Stimulated activated CD4-positive, alpha-beta T cell treated with anti-CD3 and anti-CD28 coated beads, Interleukin-4, amount 100 ng/mL, for 48 hours (primary cell): ENCODE data around the gene IL36B.

ENCODE experiments used
- DNase-seq, 2 donors: peaks; one replicate each; pipeline ENCODE4 v3.0.0-alpha.2; 2020; ENCODE audit warnings: low read depth in 2 of 2

IL36B gene

DNA sequence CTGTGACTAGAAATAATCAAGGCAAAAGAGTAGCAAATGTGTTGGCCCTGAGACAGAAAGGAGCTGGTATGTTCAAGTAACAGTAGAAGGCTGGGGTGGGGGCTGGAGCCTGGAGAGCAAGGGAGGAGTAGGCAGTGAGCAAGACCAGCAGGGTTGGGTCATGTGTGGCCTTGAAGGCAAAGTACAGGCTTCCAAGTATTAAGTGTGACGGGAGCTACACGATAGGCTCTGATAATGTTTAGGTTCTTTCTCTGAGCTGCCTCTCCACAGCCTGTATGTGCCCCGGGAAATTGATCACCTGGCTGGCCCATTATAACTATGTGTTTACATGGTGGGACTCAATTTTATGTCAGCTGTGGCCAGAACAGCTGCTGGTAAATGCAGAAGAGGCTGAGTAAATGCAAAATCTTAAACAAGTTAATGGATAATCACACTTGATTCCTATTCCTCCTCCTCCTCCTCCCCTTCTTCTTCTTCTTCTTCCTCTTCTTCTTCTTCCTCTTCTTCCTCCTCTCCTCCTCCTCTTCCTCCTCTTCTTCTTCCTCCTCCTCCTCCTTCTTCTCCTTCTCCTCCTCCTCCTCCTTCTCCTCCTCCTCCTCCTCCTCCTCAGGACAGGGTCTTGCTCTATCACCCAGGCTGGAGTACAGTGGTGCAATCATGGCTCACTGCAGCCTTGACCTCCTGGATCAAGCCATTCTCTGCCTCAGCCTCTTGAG, 24.4 kb upstream of the IL36B start:
- no peak for DNase-seq

DNA sequence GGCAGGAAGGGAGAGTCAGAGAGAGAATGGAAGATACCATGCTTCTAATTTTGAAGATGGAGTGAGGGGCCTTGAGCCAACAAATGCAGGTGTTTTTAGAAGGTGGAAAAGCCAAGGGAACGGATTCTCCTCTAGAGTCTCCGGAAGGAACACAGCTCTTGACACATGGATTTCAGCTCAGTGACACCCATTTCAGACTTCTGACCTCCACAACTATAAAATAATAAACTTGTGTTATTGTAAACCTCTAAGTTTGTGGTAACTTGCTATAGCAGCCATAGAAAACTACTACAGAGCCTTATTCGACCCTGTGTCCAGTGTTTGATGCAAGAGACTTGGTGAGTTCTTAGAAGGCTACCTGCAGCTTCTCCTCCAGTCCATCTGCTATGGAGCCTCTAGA, 22.9 kb upstream of the IL36B start:
- no peak for DNase-seq

DNA sequence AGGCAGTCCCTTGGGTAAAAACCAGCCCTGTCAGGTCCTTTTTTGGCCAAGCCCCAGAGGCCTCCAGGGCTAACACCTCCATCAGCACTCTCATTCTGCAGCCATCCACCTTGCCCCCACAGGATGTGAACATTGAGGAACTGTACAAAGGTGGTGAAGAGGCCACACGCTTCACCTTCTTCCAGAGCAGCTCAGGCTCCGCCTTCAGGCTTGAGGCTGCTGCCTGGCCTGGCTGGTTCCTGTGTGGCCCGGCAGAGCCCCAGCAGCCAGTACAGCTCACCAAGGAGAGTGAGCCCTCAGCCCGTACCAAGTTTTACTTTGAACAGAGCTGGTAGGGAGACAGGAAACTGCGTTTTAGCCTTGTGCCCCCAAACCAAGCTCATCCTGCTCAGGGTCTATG, 22.4 kb upstream of the IL36B start:
- no peak for DNase-seq

DNA sequence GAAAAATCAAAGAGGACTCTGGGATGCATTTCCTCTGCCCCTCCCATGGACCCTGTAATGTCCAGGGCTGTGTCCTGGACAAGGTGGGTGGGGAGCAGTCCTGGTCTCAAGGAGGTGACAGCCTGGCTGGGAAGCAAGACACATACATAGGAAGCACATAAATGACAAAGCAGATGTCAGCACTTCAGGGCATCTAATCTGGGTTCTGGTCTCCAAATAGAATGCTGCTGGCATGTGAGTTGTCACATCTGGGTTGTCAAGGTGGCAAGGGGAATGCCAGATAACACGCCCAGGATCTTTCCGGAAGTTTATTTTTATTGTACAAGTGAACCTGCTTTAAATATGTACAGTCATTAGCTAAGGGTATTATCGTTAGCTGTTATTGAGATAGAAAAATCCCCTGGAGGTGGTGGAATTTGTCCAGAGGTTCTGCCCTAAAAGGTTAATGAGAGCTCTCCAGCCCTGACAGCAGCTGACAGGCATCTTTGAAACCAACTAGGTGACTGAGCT, 20.7 kb upstream of the IL36B start:
- DNase-seq = no peak

DNA sequence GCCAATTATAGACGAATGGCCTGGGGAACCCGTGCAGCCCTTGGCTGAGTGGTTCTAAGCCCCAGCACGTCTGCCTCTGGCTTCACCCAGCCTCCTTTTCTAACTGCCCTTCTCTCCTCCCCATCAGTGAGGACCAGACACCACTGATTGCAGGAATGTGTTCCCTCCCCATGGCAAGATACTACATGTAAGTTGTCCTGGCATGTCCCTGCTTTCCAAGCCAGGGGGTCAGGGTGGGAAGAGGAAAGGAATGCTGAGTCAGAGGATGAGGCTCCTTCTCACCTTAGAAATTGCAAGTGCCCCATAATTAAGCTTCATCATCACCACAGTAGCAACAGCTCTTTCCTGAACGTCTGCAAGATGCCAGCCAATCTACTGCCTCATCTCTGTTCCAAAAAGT, 19.9 kb upstream of the IL36B start:
- no peak for DNase-seq

DNA sequence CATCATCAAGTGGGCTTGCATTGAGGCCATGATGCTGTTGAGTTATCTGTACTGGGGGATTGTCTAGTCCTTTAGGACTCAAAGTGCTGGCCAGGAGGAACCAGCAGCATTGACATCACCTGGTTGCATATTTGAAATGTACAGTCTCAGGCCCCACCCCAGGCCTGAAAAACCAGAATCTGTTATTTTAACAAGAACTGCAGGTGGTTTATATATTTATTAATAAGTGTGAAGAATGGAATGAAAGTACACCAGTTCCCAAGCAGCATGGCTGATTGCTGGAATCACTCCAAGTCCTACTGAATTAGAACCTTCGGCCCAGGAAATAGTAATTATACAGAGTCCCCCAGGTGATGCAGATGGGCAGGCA, 17.9 kb upstream of the IL36B start:
- no peak for DNase-seq

DNA sequence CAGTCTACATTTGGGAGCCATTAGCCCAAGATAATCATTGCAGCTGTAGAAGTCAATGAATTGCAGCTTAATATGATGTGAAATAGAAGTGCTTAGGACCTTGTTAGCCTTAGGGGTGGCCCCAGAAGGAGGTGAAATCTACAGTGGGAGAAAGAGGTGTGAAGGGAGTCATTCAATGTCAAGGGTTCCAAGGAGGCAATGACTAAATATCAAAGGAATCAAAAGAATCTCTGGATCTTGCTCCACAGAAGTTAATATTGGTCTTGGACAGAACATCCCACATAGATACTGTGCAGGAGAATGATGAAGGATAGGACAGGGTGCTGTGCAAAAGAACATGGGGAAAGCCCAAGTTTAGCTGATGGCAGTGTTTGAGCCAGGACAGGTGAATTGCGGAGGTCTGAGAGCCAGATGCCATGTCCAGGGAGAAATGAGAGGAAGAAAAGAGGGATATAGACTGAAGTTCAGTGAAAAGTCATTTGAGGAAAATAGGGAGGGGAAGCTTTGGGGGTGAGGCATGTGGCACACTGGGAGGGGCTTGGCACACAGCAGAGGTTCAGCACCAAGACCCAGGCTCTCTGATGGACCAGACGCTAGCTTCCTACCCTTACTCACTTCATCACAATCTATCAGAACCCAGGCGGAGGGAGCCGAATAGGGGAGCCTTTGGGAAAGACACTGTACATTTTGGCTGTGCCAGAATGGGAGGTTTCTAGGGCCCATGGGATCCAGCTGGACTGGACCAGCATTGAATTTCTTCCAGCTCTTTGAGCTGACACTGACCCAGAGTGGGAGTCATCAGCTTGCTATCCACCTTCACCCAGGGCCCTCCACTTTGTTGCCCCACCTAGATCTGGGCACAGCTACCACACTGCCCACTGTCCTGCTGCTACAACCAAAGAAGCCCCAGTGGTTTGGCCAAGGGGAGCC, 17.3 kb upstream of the IL36B start:
- no peak for DNase-seq

DNA sequence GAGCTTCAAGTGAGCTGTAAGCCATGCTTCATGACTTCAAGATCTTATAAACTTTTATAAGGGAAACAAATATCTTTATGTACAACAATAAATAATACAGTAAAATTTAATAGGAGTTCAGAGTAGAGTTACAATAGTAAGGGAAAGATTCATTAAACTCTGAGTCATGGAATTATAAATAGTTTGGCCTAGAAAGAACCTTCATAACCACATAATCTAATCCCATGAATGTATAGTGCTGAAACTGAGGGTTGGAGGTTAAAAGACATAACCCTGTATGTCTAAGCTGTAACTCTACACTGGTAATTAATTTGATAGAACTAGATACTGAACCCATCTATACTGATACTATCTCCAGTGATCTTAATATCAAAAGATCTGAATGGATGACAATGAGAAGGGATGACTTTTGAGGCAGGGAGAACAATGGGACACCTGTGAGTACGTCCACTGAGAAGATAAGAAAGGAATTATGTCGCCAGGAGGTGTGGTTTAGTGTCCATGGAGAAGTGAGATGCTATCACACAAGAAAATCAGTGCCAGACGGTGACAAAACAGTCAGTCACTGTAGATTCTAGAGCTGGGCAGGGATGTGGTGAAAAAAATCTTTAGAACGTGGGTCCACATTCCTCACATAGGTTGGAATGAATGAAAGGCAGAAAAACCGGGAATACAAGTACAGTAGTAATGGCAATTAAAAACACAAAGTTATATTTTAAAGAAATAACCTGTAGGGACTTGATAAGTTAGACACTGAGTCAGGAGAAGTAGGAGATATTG, 16.2 kb upstream of the IL36B start:
- DNase-seq = no peak

DNA sequence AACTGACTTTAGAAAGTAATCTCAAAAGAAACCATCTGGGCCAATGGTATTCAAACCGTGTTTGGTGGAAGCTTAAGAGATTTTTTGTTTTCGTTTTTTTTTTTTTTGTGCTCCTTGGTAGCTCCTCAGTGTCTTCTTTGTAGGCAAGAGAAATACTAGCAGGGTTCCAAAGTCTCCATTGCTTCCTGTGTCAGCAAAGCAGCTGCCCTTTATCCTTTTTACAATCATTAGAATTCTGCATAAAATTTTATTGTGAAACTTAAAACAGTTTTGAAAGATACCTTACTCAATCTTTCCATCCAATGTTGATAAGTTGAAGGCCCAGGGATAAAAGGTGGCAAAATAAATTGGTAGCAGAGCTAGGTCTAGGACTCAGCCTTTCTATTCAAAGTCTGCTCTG, 15.6 kb upstream of the IL36B start:
- DNase-seq = no peak

DNA sequence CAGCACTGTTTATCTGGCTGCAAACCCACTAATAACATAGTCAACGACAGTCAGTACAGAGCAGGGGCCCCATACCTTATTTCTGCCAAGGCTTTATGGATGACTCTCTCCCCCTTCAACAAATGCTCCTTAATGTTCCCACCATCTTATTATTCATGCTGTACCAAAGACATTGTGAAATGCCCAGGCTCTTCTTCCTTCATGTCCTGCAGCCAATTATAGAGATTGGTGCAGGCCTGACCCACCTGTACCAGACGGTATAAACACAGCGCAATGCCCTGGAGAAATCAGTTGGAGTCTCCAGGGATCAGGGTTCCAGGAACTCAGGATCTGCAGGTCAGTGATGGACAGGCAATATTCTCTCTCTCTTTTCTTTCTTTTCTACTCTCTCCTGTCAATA, 15.0 kb upstream of the IL36B start, which contains the start of gene IL1F10:
IL1F10 (plus strand) TSS at position 290 of the 400 bp plus-strand sequence. CDS start 4,769 bp downstream, outside the sequence.
- DNase-seq = no peak

DNA sequence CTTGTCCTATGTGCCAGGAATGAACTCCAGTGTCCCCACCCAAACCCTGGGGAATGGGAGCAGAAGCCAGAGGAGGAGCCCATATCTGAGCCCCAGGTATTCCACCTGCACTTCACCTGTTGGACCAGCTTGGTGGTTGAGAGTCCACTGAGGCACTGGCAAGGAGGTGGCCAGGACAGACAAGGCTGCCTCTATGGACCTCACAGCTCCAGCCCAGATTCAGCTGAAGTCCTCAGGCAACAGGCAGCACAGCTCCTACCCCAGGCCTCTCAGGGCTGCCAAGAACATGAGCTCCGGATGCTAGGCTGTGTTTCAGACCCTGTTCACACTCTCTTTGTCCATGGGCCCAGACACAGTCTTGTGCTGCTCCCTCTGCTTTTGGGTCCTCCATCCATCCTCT, 12.2 kb upstream of the IL36B start:
- DNase-seq = no peak

DNA sequence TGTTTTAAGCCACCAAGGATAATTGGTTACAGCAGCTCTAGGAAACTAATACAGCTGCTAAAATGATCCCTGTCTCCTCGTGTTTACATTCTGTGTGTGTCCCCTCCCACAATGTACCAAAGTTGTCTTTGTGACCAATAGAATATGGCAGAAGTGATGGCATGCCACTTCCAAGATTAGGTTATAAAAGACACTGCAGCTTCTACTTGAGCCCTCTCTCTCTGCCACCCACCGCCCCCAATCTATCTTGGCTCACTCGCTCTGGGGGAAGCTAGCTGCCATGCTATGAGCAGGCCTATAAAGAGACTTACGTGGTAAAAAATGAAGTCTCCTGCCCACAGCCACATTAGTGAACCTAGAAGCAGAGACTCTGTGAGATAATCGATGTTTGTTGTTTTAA, 11.6 kb upstream of the IL36B start:
- DNase-seq = no peak

DNA sequence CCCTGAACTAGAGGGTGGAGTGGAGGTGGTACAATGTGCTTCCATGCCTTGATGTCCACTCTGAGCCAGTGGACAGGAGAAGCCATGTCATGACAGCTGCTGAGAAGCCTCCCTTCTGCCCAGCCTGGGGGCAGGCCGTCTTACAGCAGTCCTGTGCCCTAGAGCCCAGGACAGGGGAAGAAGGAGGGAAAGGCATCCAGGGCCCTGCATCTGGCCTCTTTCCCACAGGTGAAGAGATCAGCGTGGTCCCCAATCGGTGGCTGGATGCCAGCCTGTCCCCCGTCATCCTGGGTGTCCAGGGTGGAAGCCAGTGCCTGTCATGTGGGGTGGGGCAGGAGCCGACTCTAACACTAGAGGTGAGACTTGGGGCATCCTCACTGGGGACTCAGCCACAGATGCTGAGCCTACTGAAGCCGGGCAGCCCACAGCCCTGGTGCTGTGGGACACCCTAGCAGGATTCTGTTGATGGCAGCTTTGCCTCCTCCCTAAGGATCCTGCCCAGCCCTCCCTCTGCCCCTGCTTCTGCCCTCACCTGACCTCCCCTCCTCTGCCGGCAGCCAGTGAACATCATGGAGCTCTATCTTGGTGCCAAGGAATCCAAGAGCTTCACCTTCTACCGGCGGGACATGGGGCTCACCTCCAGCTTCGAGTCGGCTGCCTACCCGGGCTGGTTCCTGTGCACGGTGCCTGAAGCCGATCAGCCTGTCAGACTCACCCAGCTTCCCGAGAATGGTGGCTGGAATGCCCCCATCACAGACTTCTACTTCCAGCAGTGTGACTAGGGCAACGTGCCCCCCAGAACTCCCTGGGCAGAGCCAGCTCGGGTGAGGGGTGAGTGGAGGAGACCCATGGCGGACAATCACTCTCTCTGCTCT, 9.5 kb upstream of the IL36B start:
- DNase-seq = no peak

DNA sequence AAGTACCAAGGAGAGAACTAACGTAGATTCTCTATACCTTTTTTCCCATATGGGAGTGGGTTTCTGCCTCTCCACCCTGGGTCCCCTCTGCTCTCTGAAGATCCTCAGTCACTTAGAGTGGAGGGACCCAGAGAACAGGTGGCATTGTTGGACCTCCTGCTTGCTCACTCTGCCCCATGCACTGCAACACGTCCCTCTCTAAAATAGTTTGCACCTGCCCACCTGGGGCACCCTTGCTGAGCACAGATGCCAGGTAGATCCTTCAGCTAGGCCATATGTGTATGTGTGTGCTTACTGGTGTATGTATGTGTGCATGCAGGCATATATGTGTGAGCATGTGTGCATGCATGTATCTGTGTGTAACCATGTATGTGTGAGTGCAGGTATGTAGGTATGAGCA, 8.6 kb upstream of the IL36B start:
- no peak for DNase-seq

DNA sequence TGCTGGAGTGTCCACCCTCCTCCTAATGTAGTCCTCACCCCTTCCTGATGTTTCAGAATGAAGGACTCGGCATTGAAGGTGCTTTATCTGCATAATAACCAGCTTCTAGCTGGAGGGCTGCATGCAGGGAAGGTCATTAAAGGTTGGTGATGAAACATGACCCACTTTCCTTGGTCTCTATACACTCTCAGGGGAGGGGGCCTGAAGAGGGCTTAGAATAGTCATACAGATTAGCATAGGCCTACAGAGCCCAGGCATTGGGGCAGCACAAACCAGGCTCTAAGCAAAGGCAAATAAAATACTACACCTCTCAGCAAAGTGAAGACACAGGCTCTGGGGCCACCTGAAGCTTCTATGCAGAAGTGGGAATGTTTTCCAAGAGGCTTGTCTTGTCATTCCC, 8.1 kb upstream of the IL36B start:
- no peak for DNase-seq

DNA sequence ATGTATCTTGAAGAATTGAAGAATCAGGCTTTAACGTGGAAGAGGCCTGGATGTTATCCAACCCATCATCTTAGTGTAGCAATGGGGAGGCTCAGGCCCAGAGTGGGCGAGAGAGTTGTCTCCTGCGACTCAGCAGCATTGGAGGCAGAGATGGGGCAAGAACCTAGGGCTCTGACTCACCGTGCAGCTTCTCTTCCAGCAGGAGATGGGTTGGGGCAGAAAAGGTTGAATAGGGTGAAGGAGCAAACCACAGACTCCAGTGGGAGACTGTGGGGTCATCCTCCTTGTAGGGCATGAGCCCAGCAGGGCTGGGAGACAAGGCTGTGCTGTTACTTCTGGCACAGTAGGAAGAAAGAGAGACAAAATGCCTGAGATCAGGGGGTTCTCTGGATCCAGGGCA, 7.7 kb upstream of the IL36B start:
- no peak for DNase-seq

DNA sequence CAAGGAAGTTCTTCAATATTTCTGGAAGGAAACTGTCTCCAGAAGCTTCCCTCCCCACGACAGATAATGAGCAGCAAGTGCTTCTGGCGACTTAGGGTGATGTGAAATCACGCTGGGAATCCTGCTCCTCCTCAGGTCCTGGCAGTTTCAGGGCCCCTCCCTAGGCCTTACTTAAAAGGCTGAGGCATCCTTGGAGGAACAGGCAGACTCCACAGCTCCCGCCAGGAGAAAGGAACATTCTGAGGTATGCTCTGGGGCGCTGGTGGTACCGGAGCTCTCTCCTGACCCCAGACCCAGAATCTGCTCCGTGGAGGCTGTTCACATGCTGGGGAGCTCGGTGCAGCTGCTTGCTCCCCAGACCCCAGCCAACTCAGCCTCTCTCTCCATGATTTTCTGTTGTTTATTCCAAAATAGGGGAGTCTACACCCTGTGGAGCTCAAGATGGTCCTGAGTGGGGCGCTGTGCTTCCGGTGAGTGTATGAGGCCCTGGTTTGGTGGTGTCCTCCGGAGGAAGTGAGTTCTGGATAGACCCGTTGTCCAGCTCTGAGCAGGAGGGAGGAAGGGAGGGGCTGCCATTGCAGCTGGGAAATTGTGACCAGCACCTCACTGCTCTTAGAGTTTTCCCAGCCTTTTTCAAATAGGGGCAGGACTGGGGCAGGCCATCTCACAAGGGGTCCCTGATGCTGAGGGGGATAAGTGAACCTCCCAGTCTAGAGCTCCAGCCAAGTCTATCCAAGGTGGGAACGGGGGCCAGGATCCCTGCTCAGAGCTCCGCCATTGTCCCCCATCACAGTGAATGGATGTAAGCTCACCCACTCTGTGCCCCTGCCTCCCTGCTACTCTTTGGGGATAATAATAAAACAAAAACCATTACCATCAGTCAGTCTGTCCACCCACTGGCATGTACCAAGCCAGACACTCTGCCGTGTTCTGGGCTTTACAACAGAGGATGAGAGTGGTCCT, 6.6 kb upstream of the IL36B start, which contains the start of gene IL36RN:
IL36RN (plus strand) TSS at position 201 of the 963 bp plus-strand sequence; CDS start at position 442, 241 bp downstream.
- no peak for DNase-seq

DNA sequence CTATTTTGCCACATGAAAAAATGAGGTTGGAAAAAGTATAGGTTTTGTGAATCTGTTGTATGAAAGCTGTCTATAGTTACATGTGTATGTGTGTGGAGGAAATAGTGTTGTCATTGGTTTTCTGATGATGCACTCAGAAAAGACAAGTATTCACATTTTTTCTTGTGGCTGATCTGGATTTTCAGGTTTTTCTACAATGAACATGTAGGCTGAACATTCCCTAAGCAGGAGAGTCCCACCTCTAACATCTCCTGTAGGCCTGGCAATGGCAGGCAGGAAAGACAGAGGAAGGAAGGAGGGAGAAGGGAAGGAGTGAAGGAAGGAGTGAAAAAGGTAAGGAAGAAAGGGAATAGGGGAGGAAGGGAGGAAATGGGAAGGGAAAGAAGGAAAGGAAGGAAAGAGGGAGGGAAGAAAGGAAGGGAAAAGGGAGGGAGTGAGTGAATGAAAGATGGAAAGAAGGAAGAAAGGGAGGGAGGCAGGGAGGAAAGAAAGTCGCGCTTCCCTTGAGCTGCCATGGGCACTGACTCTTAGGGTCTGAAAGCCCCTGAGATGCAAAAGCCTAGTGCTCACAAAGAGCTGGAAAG, 5.8 kb upstream of the IL36B start:
- no peak for DNase-seq

DNA sequence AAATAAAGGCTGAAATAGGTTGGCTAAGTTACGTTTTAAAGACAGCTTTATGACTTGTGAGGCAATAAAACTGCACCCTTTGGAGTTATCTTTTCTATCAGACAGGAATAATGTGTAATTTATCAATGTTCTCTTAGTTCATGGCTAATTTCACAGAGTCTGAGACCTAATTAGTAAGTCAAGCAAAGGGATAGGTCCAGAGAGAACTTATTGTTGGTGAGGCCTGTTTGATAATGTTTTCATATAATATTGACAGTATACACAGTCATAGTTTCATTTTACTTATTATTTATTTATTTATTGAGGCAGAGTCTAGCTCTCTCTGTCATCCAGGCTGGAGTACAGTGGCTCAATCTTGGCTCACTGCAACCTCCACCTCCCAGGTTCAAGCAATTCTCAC, 4.5 kb upstream of the IL36B start:
- DNase-seq = no peak
